ENCODE measurements around the gene C1orf232.

The C1orf232 gene

GRCh38 chr1:26154750-26155149 is 14.0 kb downstream of the C1orf232 start:
- H2AFZ ChIP-seq (ENCODE audit: low read length, unreplicated experiment), result no peak overlapping the region
- H3K4me3 ChIP-seq (ENCODE audit: low read depth, low read length), result no peak overlapping the region
- H3K4me1 ChIP-seq (ENCODE audit: control insufficient read depth, insufficient read depth, low read length, unreplicated experiment), result peaks cover 7% of the 10 kb centered on the region
- no peak overlapping the region for H3K27ac ChIP-seq (ENCODE audit: low read depth, low read length)
- H3K79me2 ChIP-seq (ENCODE audit: control insufficient read depth, insufficient read depth, low read length, unreplicated experiment), result no peaks in the 10 kb centered on the region
- H3K36me3 ChIP-seq (ENCODE audit: insufficient read depth, low read length), result no peaks in the 10 kb centered on the region
- H3K27me3 ChIP-seq (ENCODE audit: insufficient read depth, low read length), result 0 out of 2 replicates have a peak, but pooled peaks cover 4% of the 10 kb centered on the region

GRCh38 chr1:26153966-26154532 is 14.7 kb downstream of the C1orf232 start:
- Histone ChIP-seq H3K4me3 (ENCODE audit: low read depth, low read length) (no peak overlapping the region), H2AFZ (ENCODE audit: low read length, unreplicated experiment) (no peak overlapping the region), H3K36me3 (ENCODE audit: insufficient read depth, low read length) (no peaks in the 10 kb centered on the region), H3K79me2 (ENCODE audit: control insufficient read depth, insufficient read depth, low read length, unreplicated experiment) (no peaks in the 10 kb centered on the region), H3K4me1 (ENCODE audit: control insufficient read depth, insufficient read depth, low read length, unreplicated experiment) (peaks cover 6% of the 10 kb centered on the region), H3K27ac (ENCODE audit: low read depth, low read length) (no peak overlapping the region), H3K27me3 (ENCODE audit: insufficient read depth, low read length) (0 out of 2 replicates have a peak, but pooled peaks cover 4% of the 10 kb centered on the region)

GRCh38 chr1:26148887-26149286 is 19.9 kb downstream of the C1orf232 start:
- Histone ChIP-seq H3K79me2 (ENCODE audit: control insufficient read depth, insufficient read depth, low read length, unreplicated experiment) (no peaks in the 10 kb centered on the region), H3K27me3 (ENCODE audit: insufficient read depth, low read length) (0 out of 2 replicates have a peak, but pooled peaks cover 4% of the 10 kb centered on the region), H3K27ac (ENCODE audit: low read depth, low read length) (no peak overlapping the region), H3K36me3 (ENCODE audit: insufficient read depth, low read length) (no peaks in the 10 kb centered on the region), H3K4me1 (ENCODE audit: control insufficient read depth, insufficient read depth, low read length, unreplicated experiment) (no peaks in the 10 kb centered on the region), H3K4me3 (ENCODE audit: low read depth, low read length) (no peak overlapping the region), H2AFZ (ENCODE audit: low read length, unreplicated experiment) (no peak overlapping the region)

GRCh38 chr1:26145960-26146294 is 22.8 kb downstream of the C1orf232 start:
- no peak overlapping the region for H3K27ac ChIP-seq (ENCODE audit: low read depth, low read length)
- H3K36me3 ChIP-seq (ENCODE audit: insufficient read depth, low read length), result no peaks in the 10 kb centered on the region
- H3K4me1 ChIP-seq (ENCODE audit: control insufficient read depth, insufficient read depth, low read length, unreplicated experiment), result no peaks in the 10 kb centered on the region
- no peaks in the 10 kb centered on the region for H3K79me2 ChIP-seq (ENCODE audit: control insufficient read depth, insufficient read depth, low read length, unreplicated experiment)
- no peak overlapping the region for H2AFZ ChIP-seq (ENCODE audit: low read length, unreplicated experiment)
- H3K27me3 ChIP-seq (ENCODE audit: insufficient read depth, low read length), result 0 out of 2 replicates have a peak, but pooled peaks cover 4% of the 10 kb centered on the region
- no peak overlapping the region for H3K4me3 ChIP-seq (ENCODE audit: low read depth, low read length)

GRCh38 chr1:26145041-26145959 is 23.5 kb downstream of the C1orf232 start:
- Histone ChIP-seq H3K27ac (ENCODE audit: low read depth, low read length) (no peak overlapping the region), H2AFZ (ENCODE audit: low read length, unreplicated experiment) (peak overlapping the region; percentile 44), H3K4me1 (ENCODE audit: control insufficient read depth, insufficient read depth, low read length, unreplicated experiment) (no peaks in the 10 kb centered on the region), H3K36me3 (ENCODE audit: insufficient read depth, low read length) (no peaks in the 10 kb centered on the region), H3K4me3 (ENCODE audit: low read depth, low read length) (no peak overlapping the region), H3K27me3 (ENCODE audit: insufficient read depth, low read length) (0 out of 2 replicates have a peak, but pooled peaks cover under 1% of the 10 kb centered on the region), H3K79me2 (ENCODE audit: control insufficient read depth, insufficient read depth, low read length, unreplicated experiment) (no peaks in the 10 kb centered on the region)

- Histone ChIP-seq H3K79me2 (ENCODE audit: control insufficient read depth, insufficient read depth, low read length, unreplicated experiment) (no peaks in the 10 kb centered on the region), H3K27ac (ENCODE audit: low read depth, low read length) (no peak overlapping the region), H3K27me3 (ENCODE audit: insufficient read depth, low read length) (no peaks in the 10 kb centered on the region), H2AFZ (ENCODE audit: low read length, unreplicated experiment) (peak overlapping the region; percentile 48), H3K4me3 (ENCODE audit: low read depth, low read length) (no peak overlapping the region), H3K4me1 (ENCODE audit: control insufficient read depth, insufficient read depth, low read length, unreplicated experiment) (no peaks in the 10 kb centered on the region), H3K36me3 (ENCODE audit: insufficient read depth, low read length) (no peaks in the 10 kb centered on the region)
Measured at GRCh38 chr1:26142159-26142558, 26.6 kb downstream of the C1orf232 start.

GRCh38 chr1:26138974-26139558 is 29.7 kb downstream of the C1orf232 start:
- H3K4me3 ChIP-seq (ENCODE audit: low read depth, low read length), result no peak overlapping the region

GRCh38 chr1:26134466-26134865 is 34.3 kb downstream of the C1orf232 start:
- no peaks in the 10 kb centered on the region for H3K4me1 ChIP-seq (ENCODE audit: control insufficient read depth, insufficient read depth, low read length, unreplicated experiment)

More at GRCh38 chr1:26138974-26139558, 29.7 kb downstream of the C1orf232 start:
- no peaks in the 10 kb centered on the region for H3K36me3 ChIP-seq (ENCODE audit: insufficient read depth, low read length)
- H3K27me3 ChIP-seq (ENCODE audit: insufficient read depth, low read length), result no peaks in the 10 kb centered on the region
- H3K4me1 ChIP-seq (ENCODE audit: control insufficient read depth, insufficient read depth, low read length, unreplicated experiment), result no peaks in the 10 kb centered on the region
- H3K27ac ChIP-seq (ENCODE audit: low read depth, low read length), result no peak overlapping the region
- no peaks in the 10 kb centered on the region for H3K79me2 ChIP-seq (ENCODE audit: control insufficient read depth, insufficient read depth, low read length, unreplicated experiment)
- no peak overlapping the region for H2AFZ ChIP-seq (ENCODE audit: low read length, unreplicated experiment)

GRCh38 chr1:26132834-26133167 is 36.0 kb downstream of the C1orf232 start:
- H3K4me1 ChIP-seq (ENCODE audit: control insufficient read depth, insufficient read depth, low read length, unreplicated experiment), result no peaks in the 10 kb centered on the region
- H3K27me3 ChIP-seq (ENCODE audit: insufficient read depth, low read length), result no peaks in the 10 kb centered on the region
- H3K4me3 ChIP-seq (ENCODE audit: low read depth, low read length), result no peak overlapping the region
- H3K36me3 ChIP-seq (ENCODE audit: insufficient read depth, low read length), result no peaks in the 10 kb centered on the region
- no peak overlapping the region for H2AFZ ChIP-seq (ENCODE audit: low read length, unreplicated experiment)
- H3K79me2 ChIP-seq (ENCODE audit: control insufficient read depth, insufficient read depth, low read length, unreplicated experiment), result no peaks in the 10 kb centered on the region
- no peak overlapping the region for H3K27ac ChIP-seq (ENCODE audit: low read depth, low read length)

More at GRCh38 chr1:26134466-26134865, 34.3 kb downstream of the C1orf232 start:
- H3K79me2 ChIP-seq (ENCODE audit: control insufficient read depth, insufficient read depth, low read length, unreplicated experiment), result no peaks in the 10 kb centered on the region
- no peak overlapping the region for H3K27ac ChIP-seq (ENCODE audit: low read depth, low read length)
- H3K4me3 ChIP-seq (ENCODE audit: low read depth, low read length), result no peak overlapping the region
- H2AFZ ChIP-seq (ENCODE audit: low read length, unreplicated experiment), result no peak overlapping the region
- no peaks in the 10 kb centered on the region for H3K27me3 ChIP-seq (ENCODE audit: insufficient read depth, low read length)
- no peaks in the 10 kb centered on the region for H3K36me3 ChIP-seq (ENCODE audit: insufficient read depth, low read length)

- Histone ChIP-seq H3K27ac (ENCODE audit: low read depth, low read length) (no peak overlapping the region), H3K4me3 (ENCODE audit: low read depth, low read length) (no peak overlapping the region), H3K4me1 (ENCODE audit: control insufficient read depth, insufficient read depth, low read length, unreplicated experiment) (no peaks in the 10 kb centered on the region), H3K27me3 (ENCODE audit: insufficient read depth, low read length) (no peaks in the 10 kb centered on the region), H3K79me2 (ENCODE audit: control insufficient read depth, insufficient read depth, low read length, unreplicated experiment) (no peaks in the 10 kb centered on the region), H2AFZ (ENCODE audit: low read length, unreplicated experiment) (no peak overlapping the region), H3K36me3 (ENCODE audit: insufficient read depth, low read length) (no peaks in the 10 kb centered on the region)
Measured at GRCh38 chr1:26132128-26132833, 36.5 kb downstream of the C1orf232 start.
